IMR-90 (cell line): ENCODE data around the gene NPAS2. TPM values are rescaled to one million over a fixed set of nuclear protein-coding genes. Genes with fewer than 3 reads are reported as not detected.

ENCODE experiments used
- ATAC-seq: fragments of 200-7000 bp; cut with Tn5 transposase; 2 replicates; pipeline ENCODE4 v1.9.1; 2020; ENCODE audit warnings: low read depth, mild to moderate bottlenecking, moderate library complexity
- BruUV-seq: library from RNA; stranded (reverse); fragments of 400-500 nt; replicated peaks from 2 replicates; lab custom pipeline; 2021; lab: Mats Ljungman, UMichigan
- CTCF ChIA-PET: fragments of 300-600 bp; formaldehyde crosslinking; extraction: SDS; loops from one replicate; lab custom pipeline; 2021; ENCODE audit warnings: antibody characterized with exemption; lab: Yijun Ruan, JAX
- POLR2A ChIA-PET: fragments of 300-600 bp; sonication (Branson Sonifier 250); formaldehyde crosslinking; loops from one replicate; lab custom pipeline; 2022; ENCODE audit warnings: antibody characterized with exemption; ENCODE audit not compliant: unreplicated experiment; lab: Charles Lee
- DNase-seq: peaks from one replicate; pipeline ENCODE4 v3.0.0; 2013
- H2AFZ ChIP-seq: replicated peaks from 2 replicates; pipeline ENCODE3; 2013; ENCODE audit warnings: low read length, mild to moderate bottlenecking; ENCODE audit not compliant: poor library complexity
- H2AK5ac ChIP-seq: 2 replicates; pipeline ENCODE4 v1.6.1; 2013; ENCODE audit warnings: low read depth, low read length, inconsistent platforms
- H2AK9ac ChIP-seq: replicated peaks from 2 replicates; pipeline ENCODE3; 2013; ENCODE audit warnings: mild to moderate bottlenecking, low read depth, low read length, moderate library complexity; ENCODE audit not compliant: poor library complexity
- H2BK120ac ChIP-seq: 2 replicates; pipeline ENCODE4 v1.6.1; 2013; ENCODE audit warnings: low read depth, low read length, inconsistent platforms
- H2BK15ac ChIP-seq: 3 replicates; pipeline ENCODE4 v1.6.1; 2013; ENCODE audit warnings: low read depth, low read length, inconsistent platforms
- H2BK20ac ChIP-seq: 2 replicates; pipeline ENCODE4 v1.6.1; 2013; ENCODE audit warnings: low read depth, mild to moderate bottlenecking, inconsistent platforms, low read length, moderate library complexity
- H2BK5ac ChIP-seq: 2 replicates; pipeline ENCODE4 v1.6.1; 2013; ENCODE audit warnings: mild to moderate bottlenecking, low read depth, low read length, inconsistent platforms; ENCODE audit not compliant: poor library complexity, severe bottlenecking
- H3K14ac ChIP-seq: replicated peaks from 2 replicates; pipeline ENCODE4 v1.6.1; 2013; ENCODE audit warnings: low read depth, low read length, inconsistent platforms
- H3K18ac ChIP-seq: 2 replicates; pipeline ENCODE4 v1.6.1; 2013; ENCODE audit warnings: low read depth, low read length, control low read depth
- H3K23ac ChIP-seq: 2 replicates; pipeline ENCODE4 v1.6.1; 2013; ENCODE audit warnings: low read depth, low read length, inconsistent platforms
- H3K27ac ChIP-seq: 2 replicates; pipeline ENCODE4 v1.5.1; 2013; ENCODE audit warnings: mild to moderate bottlenecking, control low read depth, low read length; ENCODE audit not compliant: insufficient read depth
- H3K27me3 ChIP-seq: 2 replicates; pipeline ENCODE4 v1.6.1; 2013; ENCODE audit warnings: low read length; ENCODE audit not compliant: control insufficient read depth, insufficient read depth
- H3K36me3 ChIP-seq: 2 replicates; pipeline ENCODE4 v1.6.1; 2013; ENCODE audit warnings: low read length, mixed read lengths; ENCODE audit not compliant: control insufficient read depth, insufficient read depth
- H3K4ac ChIP-seq: 2 replicates; pipeline ENCODE4 v1.6.1; 2013; ENCODE audit warnings: low read depth, low read length, inconsistent platforms
- H3K4me1 ChIP-seq: 2 replicates; pipeline ENCODE4 v1.6.1; 2013; ENCODE audit warnings: low read length, mixed read lengths; ENCODE audit not compliant: control insufficient read depth, insufficient read depth
- H3K4me2 ChIP-seq: 2 replicates; pipeline ENCODE4 v1.6.1; 2013; ENCODE audit warnings: low read depth, mild to moderate bottlenecking, control low read depth, low read length, moderate library complexity
- H3K4me3 ChIP-seq: 2 replicates; pipeline ENCODE4 v1.5.1; 2013; ENCODE audit warnings: low read depth, mild to moderate bottlenecking, control low read depth, low read length, moderate library complexity; ENCODE audit not compliant: insufficient read depth
- H3K56ac ChIP-seq: 2 replicates; pipeline ENCODE4 v1.6.1; 2013; ENCODE audit warnings: low read length, inconsistent platforms; ENCODE audit not compliant: insufficient read depth; ENCODE audit errors: extremely low read depth
- H3K79me1 ChIP-seq, 2 experiments: 2 replicates each; pipeline ENCODE4 v1.6.1; 2013; ENCODE audit warnings: low read length in 2 of 2, inconsistent platforms in 1 of 2, low read depth in 1 of 2
- H3K9ac ChIP-seq: 2 replicates; pipeline ENCODE4 v1.6.1; 2013; ENCODE audit warnings: low read depth, low read length, control low read depth
- H3K9me1 ChIP-seq: 2 replicates; pipeline ENCODE4 v1.6.1; 2013; ENCODE audit warnings: low read length, inconsistent platforms; ENCODE audit not compliant: insufficient read depth
- H3K9me3 ChIP-seq: 2 replicates; pipeline ENCODE4 v1.6.1; 2013; ENCODE audit warnings: low read length; ENCODE audit not compliant: control insufficient read depth, insufficient read depth
- H4K20me1 ChIP-seq: 2 replicates; pipeline ENCODE4 v1.6.1; 2013; ENCODE audit warnings: low read length, inconsistent platforms; ENCODE audit not compliant: insufficient read depth
- H4K5ac ChIP-seq: 2 replicates; pipeline ENCODE4 v1.6.1; 2013; ENCODE audit warnings: mild to moderate bottlenecking, low read depth, low read length, control low read depth
- H4K8ac ChIP-seq, 2 experiments: 2 replicates each; pipeline ENCODE4 v1.6.1; 2013; ENCODE audit warnings: low read depth in 2 of 2, low read length in 2 of 2, control low read depth in 1 of 2, inconsistent platforms in 1 of 2
- H4K91ac ChIP-seq: 2 replicates; pipeline ENCODE4 v1.6.1; 2013; ENCODE audit warnings: low read depth, low read length, inconsistent platforms; ENCODE audit not compliant: insufficient read depth
- BHLHE40 ChIP-seq: fragments of 150-350 bp; IDR thresholded peaks from 2 replicates; pipeline ENCODE4 v1.6.1; 2016; ENCODE audit warnings: mild to moderate bottlenecking, low read depth, low read length
- CEBPB ChIP-seq: IDR thresholded peaks from 2 replicates; pipeline ENCODE4 v1.6.1; 2012; ENCODE audit warnings: low read depth, low read length, improper control_type of control experiment
- CHD1 ChIP-seq: IDR thresholded peaks from 2 replicates; pipeline ENCODE4 v1.6.1; 2012; ENCODE audit warnings: low read depth, low read length, improper control_type of control experiment
- CTCF ChIP-seq: conservative IDR thresholded peaks from 2 replicates; pipeline ENCODE4 v1.5.1; 2012; ENCODE audit warnings: mild to moderate bottlenecking, low read depth, low read length, improper control_type of control experiment
- ELK1 ChIP-seq: fragments of 150-350 bp; IDR thresholded peaks from 2 replicates; pipeline ENCODE4 v1.6.1; 2016; ENCODE audit warnings: low read depth, mild to moderate bottlenecking, low read length, moderate library complexity, borderline replicate concordance
- FOS ChIP-seq: fragments of 150-350 bp; IDR thresholded peaks from 2 replicates; pipeline ENCODE4 v1.6.1; 2016; ENCODE audit warnings: low read depth, low read length
- MAFK ChIP-seq: IDR thresholded peaks from 2 replicates; pipeline ENCODE4 v1.6.1; 2012; ENCODE audit warnings: low read depth, low read length, improper control_type of control experiment
- MAZ ChIP-seq: IDR thresholded peaks from 2 replicates; pipeline ENCODE4 v1.6.1; 2012; ENCODE audit warnings: low read depth, mild to moderate bottlenecking, low read length, improper control_type of control experiment, moderate library complexity, borderline replicate concordance
- MXI1 ChIP-seq: IDR thresholded peaks from 2 replicates; pipeline ENCODE4 v1.6.1; 2012; ENCODE audit warnings: low read depth, mild to moderate bottlenecking, low read length, moderate library complexity, borderline replicate concordance
- NFE2L2 ChIP-seq: fragments of 150-350 bp; IDR thresholded peaks from 2 replicates; pipeline ENCODE4 v1.6.1; 2016; ENCODE audit warnings: low read depth, mild to moderate bottlenecking, low read length
- POLR2A ChIP-seq: IDR thresholded peaks from 2 replicates; pipeline ENCODE4 v1.6.1; 2012; ENCODE audit warnings: mild to moderate bottlenecking, low read depth, low read length
- RAD21 ChIP-seq: IDR thresholded peaks from 2 replicates; pipeline ENCODE4 v1.6.1; 2012; ENCODE audit warnings: low read length, improper control_type of control experiment
- RCOR1 ChIP-seq: IDR thresholded peaks from 2 replicates; pipeline ENCODE4 v1.6.1; 2012; ENCODE audit warnings: mild to moderate bottlenecking, low read length, improper control_type of control experiment; ENCODE audit not compliant: insufficient replicate concordance
- RFX5 ChIP-seq: IDR thresholded peaks from 2 replicates; pipeline ENCODE4 v1.8.0; 2012; ENCODE audit warnings: low read depth, mild to moderate bottlenecking, low read length, moderate library complexity
- SMC3 ChIP-seq: fragments of 150-350 bp; IDR thresholded peaks from 2 replicates; pipeline ENCODE4 v1.6.1; 2016; ENCODE audit warnings: low read depth, mild to moderate bottlenecking, antibody characterized with exemption, low read length, moderate library complexity
- USF2 ChIP-seq: fragments of 150-350 bp; IDR thresholded peaks from 2 replicates; pipeline ENCODE4 v1.6.1; 2017; ENCODE audit warnings: mild to moderate bottlenecking, antibody characterized with exemption, low read length, low read depth
- WGBS, 2 experiments: methylation state at CpG; one replicate each; pipeline versions ENCODE4 v1.1.5 to v1.1.7; 2013; ENCODE audit warnings: missing lambda C conversion rate in 2 of 2; ENCODE audit not compliant: insufficient read length in 1 of 2; ENCODE audit errors: extremely low coverage in 2 of 2; 5-methylcytosine and 5-hydroxymethylcytosine counted together
- dilution Hi-C: fragments of 300-500 bp; cut with HindIII; formaldehyde crosslinking; loops from one replicate; pipeline ENCODE4 v1.14.3; 2018; ENCODE audit warnings: low sequenced_read_pairs; ENCODE audit not compliant: unreplicated experiment
- in situ Hi-C: fragments of 300-500 bp; cut with MboI; formaldehyde crosslinking; loops from 3 replicates; pipeline ENCODE4 v1.14.3; 2019; ENCODE audit warnings: low sequenced_read_pairs, inconsistent platforms, mixed read lengths
- intact Hi-C: fragments of 100-400 bp; cut with micrococcal nuclease; formaldehyde crosslinking; loops from 2 replicates; pipeline ENCODE4 v1.10.0; 2022
- polyA plus RNA-seq, 3 experiments: library from polyadenylated mRNA; depleted of rRNA; stranded (reverse); fragments of >200 nt; gene quantifications; 2 replicates each; pipeline ENCODE4 v1.2.3, GENCODE V29; 2012; ENCODE audit warnings: low replicate concordance in 1 of 3
- total RNA-seq: library from RNA; depleted of rRNA; stranded (reverse); fragments of >200 nt; gene quantifications from 2 replicates; pipeline ENCODE4 v1.2.3, GENCODE V29; 2012

NPAS2 gene
- total and polyA plus RNA-seq, 2 of the 4 experiments (the other 2 are of a cell fraction) = 5.2 to 14.8 TPM

GRCh38 chr2:101036562-101036961 lies 216.6 kb downstream of the NPAS2 start:
- ATAC-seq = peak; percentile 64
- Histone ChIP-seq H3K9me1 (peaks cover 7% of the 10 kb centered on the region), H3K79me1 (no peaks in the 10 kb centered on the region), H3K4me3 (no peak overlapping the region), H3K4ac (no peak overlapping the region), H3K9me3 (no peaks in the 10 kb centered on the region), H3K4me2 (no peak overlapping the region), H3K56ac (no peak overlapping the region), H4K20me1 (no peaks in the 10 kb centered on the region), H3K18ac (no peak overlapping the region), H2BK5ac (no peak overlapping the region), H4K5ac (no peak overlapping the region), H3K14ac (no peak overlapping the region), H3K23ac (no peak overlapping the region), H2AK5ac (no peak overlapping the region), H3K4me1 (no peaks in the 10 kb centered on the region), H3K27ac (no peak overlapping the region), H2BK120ac (no peak overlapping the region), H4K91ac (no peak overlapping the region), H3K27me3 (no peaks in the 10 kb centered on the region), H3K36me3 (peaks cover 3% of the 10 kb centered on the region; the same call in 1 of the 2 replicates), H2AK9ac (no peak overlapping the region), H2BK20ac (no peak overlapping the region), H2BK15ac (no peak overlapping the region), H4K8ac (no peak overlapping the region), H3K9ac (no peak overlapping the region), H2AFZ (no peak overlapping the region)
- ChIA-PET POLR2A (no interaction called here), CTCF (interaction anchor here (0.9 to 3.6 kb wide), 8 partner anchors 9 to 181 kb away, joined by 3 to 19 read pairs (median 4); partner anchors contain the start of gene TBC1D8)
- TF ChIP-seq RFX5 (no peak), POLR2A (no peak), CHD1 (no peak), RAD21 (peak; percentile 79), MAZ (no peak), USF2 (no peak), SMC3 (peak; percentile 71), NFE2L2 (no peak), RCOR1 (no peak), CTCF (peak; percentile 78), FOS (no peak), BHLHE40 (no peak), CEBPB (no peak), MAFK (no peak), ELK1 (no peak), MXI1 (no peak)
- BruUV-seq = no TSS peak
- dilution Hi-C loops = no loop called here
- in situ Hi-C loops = loop anchor here (5.0 kb wide), 1 partner anchor 171 kb away; no protein-coding TSS in a partner anchor
- WGBS, 2 experiments = 100% methylated on average over 1 of the region's 2 CpGs; no CpG with 5 or more reads in 1 of the 2 experiments
- intact Hi-C loops = loop anchor here (1.0 to 2.0 kb wide), 3 partner anchors 116 to 169 kb away; no protein-coding TSS in a partner anchor
- peak; percentile 33 for DNase-seq
